Hepatocyte (in vitro differentiated cells): ENCODE results near the gene ANKRD50.

ENCODE experiments used
- CTCF ChIP-seq: fragments of 200-600 bp; sonication (generic); IDR thresholded peaks from 2 replicates; pipeline ENCODE4 v1.5.1; 2016; ENCODE audit warnings: antibody characterized with exemption, mild to moderate bottlenecking; ENCODE audit not compliant: poor library complexity
- EZH2phosphoT487 ChIP-seq: fragments of 200-600 bp; sonication (generic); IDR thresholded peaks from one replicate; pipeline ENCODE4 v1.6.1; 2018; ENCODE audit warnings: antibody characterized with exemption, mild to moderate bottlenecking, low read depth, moderate library complexity; ENCODE audit not compliant: unreplicated experiment, severe bottlenecking

DNA sequence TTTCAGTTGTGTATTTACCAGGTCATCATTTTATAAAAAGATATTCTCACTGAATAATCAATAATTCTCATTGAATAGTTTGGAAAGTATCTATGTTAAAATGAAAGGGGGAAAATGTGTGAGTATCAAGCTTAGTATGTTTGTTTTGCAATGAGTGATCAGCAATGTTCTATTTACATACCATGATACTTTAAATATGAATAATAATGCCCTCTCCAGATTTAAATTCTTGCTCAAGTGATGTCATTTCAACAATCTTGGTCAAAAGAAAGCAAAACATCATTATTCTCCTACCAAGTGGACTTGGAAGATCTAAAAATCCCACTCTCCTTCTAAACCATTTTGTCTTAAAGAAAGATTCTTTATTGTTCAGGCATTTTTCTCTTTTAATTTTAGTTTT lies 42.1 kb upstream of the ANKRD50 start:
- TF ChIP-seq EZH2phosphoT487 (no peak), CTCF (no peak)
